Activated naive CD4-positive, alpha-beta T cell treated with anti-CD3 and anti-CD28 coated beads, Interleukin-2, amount 50 U/mL, for 16 hours (primary cell): Measurements from ENCODE around the gene RFNG.

ENCODE experiments used
- DNase-seq: peaks from one replicate; pipeline ENCODE4 v3.0.0-alpha.2; 2020

RFNG gene

DNA sequence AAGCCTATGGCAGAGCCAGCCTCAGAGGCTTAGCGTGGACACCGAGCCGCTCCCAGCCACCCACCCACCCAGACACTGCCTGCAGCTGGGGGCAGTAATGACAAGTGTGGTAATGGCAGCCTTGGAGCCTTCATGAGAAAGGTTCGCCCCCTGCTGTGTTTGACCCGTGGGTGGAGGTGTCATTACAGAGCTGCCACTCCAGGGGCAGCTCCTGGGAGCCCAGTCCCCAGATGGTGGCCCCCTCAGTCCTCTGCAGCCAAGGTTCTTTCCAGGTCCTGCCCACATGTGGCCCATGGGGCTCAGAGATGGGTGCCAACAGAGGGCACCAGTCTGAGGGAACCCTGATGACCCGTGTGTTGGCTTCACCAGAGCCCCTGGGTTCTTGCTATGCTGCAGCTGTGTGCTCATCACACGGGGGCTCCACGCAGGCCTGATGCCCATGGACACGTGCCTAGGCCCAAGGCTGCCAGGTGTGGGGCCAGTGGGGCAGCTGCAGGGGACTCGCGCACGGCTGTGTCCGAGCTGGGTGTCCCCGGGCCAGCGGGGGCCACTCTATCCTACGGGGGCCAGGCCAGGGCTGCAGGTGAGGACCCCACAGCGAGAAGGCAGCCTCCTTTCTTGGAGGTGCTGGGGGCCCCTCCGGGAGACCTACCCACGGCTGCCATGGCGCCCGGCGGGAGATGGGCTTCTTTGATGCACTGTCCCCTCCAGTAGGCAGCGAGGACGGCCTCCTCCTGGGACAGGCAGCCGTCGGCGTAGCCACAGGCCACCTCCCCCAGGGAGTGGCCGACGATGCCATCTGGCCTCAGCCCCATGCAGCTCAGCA, 38.3 kb upstream of the RFNG start:
- no peak for DNase-seq

DNA sequence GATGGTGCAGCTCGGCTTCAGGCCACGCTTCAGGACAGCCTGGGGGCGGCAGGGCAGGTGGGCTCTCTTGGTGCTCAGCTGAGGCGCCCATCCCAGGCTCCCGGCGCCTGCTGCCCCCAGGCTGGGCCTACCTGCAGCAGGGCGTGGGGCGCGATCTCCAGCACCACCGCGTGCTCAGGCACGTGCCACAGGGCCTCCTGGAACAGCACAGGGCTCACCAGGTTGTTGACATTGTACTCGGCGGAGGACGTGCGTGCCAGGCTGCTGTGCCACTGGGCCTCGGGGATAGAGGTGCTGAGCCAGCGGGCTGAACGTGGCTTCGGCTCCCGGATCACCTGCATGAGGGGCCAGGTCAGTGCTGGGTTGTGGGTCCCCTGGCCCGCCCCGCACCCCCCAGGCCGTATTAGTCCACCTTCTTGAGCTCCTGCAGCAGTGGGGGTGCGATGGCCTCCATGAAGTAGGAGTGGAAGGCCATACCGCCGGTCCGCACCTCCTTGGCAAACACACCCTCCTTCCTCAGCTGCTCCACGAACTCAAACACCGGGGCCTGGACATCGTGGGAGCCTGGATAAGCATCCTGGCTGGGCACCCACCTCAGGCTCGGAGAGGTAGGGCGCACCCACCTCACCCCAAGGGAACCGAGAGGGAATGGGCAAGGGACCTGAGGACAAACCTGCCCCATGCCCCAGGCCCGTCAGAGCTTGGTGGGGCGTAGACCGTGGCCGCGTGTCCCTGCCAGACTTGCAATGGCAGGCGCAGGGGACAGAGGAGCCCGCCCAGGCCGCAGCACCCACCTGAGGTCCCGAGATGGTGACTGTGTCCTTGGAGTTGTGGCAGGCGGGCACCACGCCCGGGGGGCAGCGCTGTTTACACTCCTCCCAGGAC, 37.5 kb upstream of the RFNG start:
- DNase-seq = peak; percentile 9

- no peak for DNase-seq
Observed at GRCh38 chr17:82087961-82088837, 36.6 kb upstream of the RFNG start.

GRCh38 chr17:82086941-82087906, 35.6 kb upstream of the RFNG start:
- no peak for DNase-seq

DNA sequence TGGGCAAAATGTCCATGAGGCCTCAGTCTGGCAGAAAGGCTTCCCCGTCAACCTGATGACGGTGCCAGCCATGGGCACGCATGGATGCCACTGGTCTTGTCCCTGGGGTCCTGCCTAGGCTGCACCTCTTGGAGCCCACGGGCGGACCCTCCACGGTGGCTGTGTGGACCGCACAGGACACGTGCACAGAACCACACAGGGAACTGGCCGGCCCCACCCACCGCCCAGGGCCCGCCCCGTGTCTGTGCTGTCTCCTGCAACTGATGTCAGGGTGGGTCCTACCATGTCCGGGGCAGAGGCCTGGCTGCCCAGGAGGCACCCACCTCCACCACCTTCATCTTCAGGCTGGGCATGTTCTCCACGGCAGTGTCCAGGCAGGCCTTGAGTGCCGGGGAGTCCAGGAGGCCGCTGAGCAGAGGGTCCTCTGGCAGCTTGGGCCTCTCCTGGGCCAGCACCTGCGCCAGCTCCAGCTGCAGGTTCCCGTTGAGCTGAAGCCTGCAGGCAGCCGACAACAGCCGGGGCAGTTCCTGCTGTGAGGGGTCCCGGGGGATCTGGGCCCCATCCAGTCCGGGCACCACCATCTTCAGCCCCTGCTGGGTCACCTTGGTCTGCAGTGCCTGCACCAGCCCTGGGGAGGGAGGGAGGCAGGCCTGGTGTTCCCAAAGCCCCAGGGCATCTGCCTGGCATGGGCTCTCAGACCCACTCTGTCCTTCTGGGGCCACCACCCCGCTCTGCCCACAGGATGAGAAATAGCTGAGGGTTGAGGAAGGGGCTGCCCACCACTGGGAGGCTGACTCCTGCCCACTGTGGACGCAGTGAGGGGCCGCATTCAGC, 34.5 kb upstream of the RFNG start:
- DNase-seq = no peak

DNA sequence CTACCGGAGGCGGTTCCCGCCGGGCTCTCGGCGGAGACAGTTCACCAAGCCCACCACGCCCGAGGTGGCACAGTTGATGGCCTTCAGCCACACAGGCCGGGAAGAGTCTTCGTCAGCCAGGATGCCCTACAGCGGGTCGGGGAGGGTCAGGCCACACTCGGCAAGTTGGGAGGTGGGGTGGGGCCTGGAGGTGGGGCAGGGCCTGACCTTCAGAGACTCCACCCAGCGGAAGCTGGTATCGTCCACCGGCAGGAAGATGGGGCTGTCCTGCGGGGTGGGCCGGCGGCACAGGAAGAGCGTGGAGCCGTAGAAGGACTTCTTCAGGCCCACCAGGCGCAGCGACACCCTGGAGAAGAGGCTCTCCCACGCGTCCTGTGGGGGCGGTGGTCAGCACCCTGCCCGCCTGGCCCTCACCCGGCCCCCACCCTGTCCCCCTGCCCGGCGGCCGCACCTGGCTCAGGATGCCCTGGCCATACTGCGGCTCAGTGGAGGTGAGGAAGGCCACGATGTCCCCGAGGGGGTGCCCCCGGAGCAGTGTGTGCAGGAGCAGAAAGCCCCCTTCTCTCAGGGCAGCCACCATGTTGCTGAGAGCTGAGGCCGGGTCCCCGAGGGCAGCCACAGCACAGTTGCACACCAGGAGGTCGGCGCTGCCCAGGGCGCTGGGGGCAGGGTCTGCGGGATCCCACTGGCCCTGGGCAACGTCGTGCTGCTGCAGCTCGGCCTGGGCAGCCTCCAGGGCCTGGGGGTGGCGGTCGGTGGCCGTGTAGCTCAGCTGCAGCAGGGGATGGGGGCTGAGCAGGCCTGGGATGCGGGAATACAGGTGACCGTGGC, 33.6 kb upstream of the RFNG start:
- no peak for DNase-seq

DNA sequence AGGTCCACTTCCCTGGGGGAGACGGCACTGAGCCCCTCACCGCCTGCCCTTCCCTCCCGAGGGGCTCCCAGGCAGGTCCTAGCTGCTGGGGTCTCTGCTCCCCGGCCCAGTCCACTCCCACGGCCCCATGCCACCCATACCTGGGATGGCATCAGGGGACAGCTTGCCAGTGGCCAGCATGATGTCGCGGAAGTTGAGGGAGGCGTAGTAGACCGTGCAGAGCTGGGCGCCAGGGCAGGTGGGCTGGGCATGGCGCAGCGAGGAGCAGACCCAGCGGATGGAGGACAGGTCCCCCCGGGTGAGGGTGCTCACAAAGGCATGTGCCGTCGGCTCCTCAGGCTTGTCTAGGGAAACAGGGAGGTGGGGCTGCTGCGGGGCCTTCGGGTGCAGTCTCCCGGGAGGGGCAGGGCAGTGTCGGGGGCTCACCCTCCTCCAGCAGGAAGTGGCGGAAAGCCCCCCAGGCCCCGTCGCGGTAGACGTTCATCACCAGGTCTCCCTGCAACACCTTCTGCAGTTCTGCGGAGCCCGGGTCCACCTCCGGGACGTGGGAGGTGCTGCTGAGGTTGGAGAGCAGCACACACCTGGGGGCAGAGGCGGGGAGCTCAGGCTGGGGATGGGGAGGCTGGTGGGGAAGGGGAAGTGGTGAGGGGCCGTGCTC, 32.9 kb upstream of the RFNG start:
- no peak for DNase-seq

GRCh38 chr17:82083533-82084359, 32.1 kb upstream of the RFNG start:
- DNase-seq = no peak

GRCh38 chr17:82083009-82083408, 31.4 kb upstream of the RFNG start:
- no peak for DNase-seq

GRCh38 chr17:82082456-82082855, 30.8 kb upstream of the RFNG start:
- DNase-seq = no peak

GRCh38 chr17:82081966-82082365, 30.4 kb upstream of the RFNG start:
- no peak for DNase-seq

GRCh38 chr17:82081546-82081945, 29.9 kb upstream of the RFNG start:
- DNase-seq = no peak

DNA sequence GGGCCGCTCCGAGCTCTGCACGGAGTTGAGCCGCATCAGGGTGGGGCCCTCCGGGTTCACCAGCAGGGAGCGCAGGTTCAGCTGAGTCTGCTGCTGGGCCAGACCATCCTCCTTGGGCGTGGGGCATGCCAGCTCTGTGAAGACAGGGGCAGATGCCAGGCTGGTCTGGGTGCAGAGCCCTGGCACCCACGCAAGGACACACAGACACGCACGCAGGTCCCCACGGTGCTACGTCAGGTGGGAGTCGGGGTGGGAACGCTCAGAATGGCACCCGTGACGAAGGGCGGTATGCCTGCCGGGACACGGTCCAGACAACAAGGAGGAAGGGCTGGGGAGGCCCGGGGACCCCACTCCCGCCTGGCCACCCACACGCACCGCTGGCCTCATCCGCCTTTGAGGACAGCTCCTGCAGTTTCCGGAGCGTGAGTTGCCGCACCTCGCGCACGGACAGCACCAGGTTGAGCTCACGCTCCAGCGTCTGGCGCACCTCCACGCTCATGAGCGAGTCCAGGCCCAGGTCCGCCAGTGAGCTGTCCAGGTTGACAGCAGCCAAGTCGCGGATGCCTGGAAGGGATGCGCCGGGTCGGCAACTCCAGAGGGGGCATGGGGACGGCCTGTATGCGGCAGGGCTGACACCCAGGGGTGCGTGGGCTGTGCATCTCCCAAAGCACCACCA, 29.3 kb upstream of the RFNG start:
- DNase-seq = no peak

DNA sequence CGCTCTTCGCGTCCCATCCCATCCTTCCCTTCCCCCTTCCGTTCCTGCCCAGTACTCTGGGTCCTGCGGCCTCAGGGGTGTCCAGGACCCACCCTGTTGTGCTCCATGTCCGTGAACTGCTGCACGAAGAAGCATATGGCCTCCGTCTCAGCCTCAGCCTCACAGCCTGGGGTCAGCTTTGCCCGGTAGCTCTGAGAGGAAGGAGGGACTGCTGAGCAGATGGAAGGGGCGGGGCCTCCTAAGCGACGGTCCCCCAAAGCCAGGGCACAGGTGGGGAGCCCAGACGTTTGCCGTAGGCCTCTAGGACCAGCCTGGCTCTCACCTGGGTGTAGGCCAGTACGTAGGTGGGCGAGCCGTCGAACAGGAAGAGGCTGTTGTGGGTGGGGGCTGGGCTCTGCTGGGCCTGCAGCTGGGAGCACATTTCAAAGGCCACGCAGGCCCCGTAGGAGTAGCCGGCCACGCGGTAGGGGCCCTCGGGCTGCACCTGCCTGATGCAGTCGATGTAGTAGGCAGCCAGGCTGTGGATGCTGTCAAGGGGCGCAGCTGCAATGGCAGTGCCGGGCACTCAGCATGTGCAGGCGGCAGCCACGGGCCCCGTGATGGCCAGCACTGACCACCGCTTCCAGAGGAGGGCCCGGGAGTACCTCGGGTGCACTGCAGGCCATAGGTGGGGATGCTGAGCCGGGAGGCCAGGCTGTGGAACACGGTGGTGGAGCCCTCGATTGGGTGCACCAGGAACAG, 28.6 kb upstream of the RFNG start:
- DNase-seq = no peak

DNA sequence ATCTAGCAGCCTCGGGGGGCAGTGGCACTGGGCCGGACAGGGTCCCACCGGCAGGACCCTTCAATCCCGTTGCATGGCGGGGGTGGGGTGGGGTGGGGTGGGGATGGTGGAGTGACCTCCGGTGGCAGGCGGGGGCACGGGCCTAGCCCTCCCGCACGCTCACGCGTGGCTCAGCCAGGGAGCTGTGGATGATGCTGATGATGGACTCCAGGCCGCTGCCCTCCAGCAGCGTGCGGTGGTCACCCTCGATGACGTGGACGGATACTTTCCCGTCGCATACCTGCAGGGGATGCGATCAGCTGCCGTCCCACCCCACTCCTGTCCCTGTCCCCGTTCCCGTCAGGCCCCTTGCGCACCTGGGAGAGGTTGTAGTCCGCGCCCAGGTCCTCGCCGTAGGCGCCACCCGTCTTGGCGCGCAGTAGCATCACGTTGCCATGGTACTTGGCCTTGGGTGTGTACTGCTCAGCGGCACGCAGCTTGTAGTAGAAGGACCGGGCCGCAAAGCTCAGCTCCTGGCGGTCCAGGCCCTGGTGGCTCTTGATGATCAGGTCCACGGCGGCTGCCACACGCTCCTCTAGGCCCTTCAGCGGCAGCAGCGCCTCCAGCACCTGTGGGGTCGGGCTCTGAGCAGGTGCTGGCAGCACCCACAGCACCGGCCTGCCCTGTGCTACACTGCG, 27.5 kb upstream of the RFNG start:
- no peak for DNase-seq

DNA sequence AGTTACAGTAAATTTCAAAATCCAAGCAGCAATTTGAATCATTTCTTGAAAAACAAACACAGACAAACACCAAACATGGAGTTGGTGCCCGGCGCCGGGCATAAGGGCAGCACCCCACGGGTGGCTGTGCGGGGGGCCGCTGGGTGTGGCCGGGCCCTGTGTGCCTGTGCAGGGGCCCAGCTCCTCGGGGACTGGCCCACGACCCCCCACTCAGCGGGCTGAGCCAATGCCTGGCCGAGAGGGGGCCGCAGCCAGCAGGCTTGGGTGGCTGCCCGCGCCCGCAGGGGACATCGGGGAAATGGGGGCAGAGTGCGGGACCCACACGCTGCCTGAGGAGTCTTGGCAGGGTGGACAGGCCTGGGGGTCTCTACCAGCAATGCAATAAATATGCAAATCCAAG, 26.8 kb upstream of the RFNG start:
- DNase-seq = no peak
